Pancreas (tissue), 10 donors: ENCODE data around the gene TMEM170B. TPM values are rescaled to one million over a fixed set of nuclear protein-coding genes. Genes with fewer than 3 reads are reported as not detected.

Source experiments
- ATAC-seq, 4 donors: fragments of 200-7000 bp; cut with Tn5 transposase; one replicate each; pipeline versions ENCODE4 v1.8.0 to v1.9.1; 2020; ENCODE audit warnings: mild to moderate bottlenecking in 4 of 4, moderate library complexity in 4 of 4
- DNase-seq, 6 donors: peaks; one replicate each; pipeline ENCODE4 v3.0.0-alpha.2; 2020
- FAIRE-seq: peaks from 2 replicates; lab custom pipeline; 2012; peaks lifted over from hg19 to GRCh38; lab: Jason Lieb, UNC
- H3K27ac ChIP-seq, 4 donors: fragments of 200-600 bp; sonication (generic); 1 replicate in 3 of 4; 2 replicates in 1 of 4; pipeline versions ENCODE4 v1.5.0 to v1.8.0; 2020
- H3K27me3 ChIP-seq, 4 donors: fragments of 200-600 bp; one replicate each; pipeline ENCODE4 v1.8.0; 2021
- H3K36me3 ChIP-seq, 3 donors: fragments of 200-600 bp; sonication (generic) in 1 of 3; one replicate each; pipeline versions ENCODE4 v1.5.0 to v1.8.0; 2020 to 2021
- H3K4me1 ChIP-seq, 3 donors: fragments of 200-600 bp; one replicate each; pipeline ENCODE4 v1.8.0; 2021
- H3K4me3 ChIP-seq, 4 donors: fragments of 200-600 bp; sonication (generic) in 2 of 4; one replicate each; pipeline versions ENCODE4 v1.5.0 to v1.8.0; 2020 to 2021
- H3K9me3 ChIP-seq, 4 donors: fragments of 200-600 bp; one replicate each; pipeline ENCODE4 v1.8.0; 2021
- WGBS, 2 donors: extraction: QIAGEN DNeasy Blood & Tissue Kit; methylation state at CpG; one replicate each; pipeline ENCODE4 v1.1.7; 2013; 5-methylcytosine and 5-hydroxymethylcytosine counted together
- intact Hi-C, 3 donors: fragments of 100-400 bp; cut with DNase I; formaldehyde crosslinking; loops; one replicate each; pipeline versions ENCODE4 v1.11.1 to v1.14.2; 2022
- polyA plus RNA-seq, 2 donors: library from polyadenylated mRNA; stranded (reverse); fragments of 200-250 nt; gene quantifications; one replicate each; pipeline ENCODE4 v1.2.3, GENCODE V29; 2013
- total RNA-seq, 6 donors: library from RNA; stranded (reverse); fragmentation: NEBNext Ultra II Directional in 4 of 6; extraction: Animal tissue kit (Norgen Biotek cat#: 25700) in 4 of 6; gene quantifications; one replicate each; pipeline versions ENCODE4 v1.2.1 to v1.2.4, GENCODE V29; 2021 to 2023
- TF ChIP-seq, protein P1 (sequence below), 4 donors: fragments of 200-600 bp; sonication (generic) in 3 of 4; IDR thresholded peaks; one replicate each; pipeline versions ENCODE4 v1.5.0 to v1.8.0; 2021; ENCODE audit warnings: antibody characterized with exemption in 4 of 4
- donor health status: healthy with polysubstance abuse.
- donor health status: DM: no; HTN: no; CAD: no; lungs with moderate emphysema.
- donor health status: DM: no; HTN: no; CAD: no.
- donor health status: control.
- donor health status: control.
- donor health status: Bipolar disorder and iron deficiency.
- donor health status: DM: yes; HTN: yes; CAD: no.
- donor health status: DM: no; HTN: no; CAD: no.
- donor health status: DM: no; HTN: no; CAD: no.
- donor health status: DM: yes; HTN: yes; CAD: no.

The TMEM170B gene
- total and polyA plus RNA-seq, 8 donors, result 0.49 to 2.3 (median 1.4) TPM

GRCh38 chr6:11601776-11602605 is 64.4 kb downstream of the TMEM170B start:
- no peak for FAIRE-seq
- Histone ChIP-seq H3K4me1 (peaks cover 0 to 7% (median 6%) of the 10 kb centered on the region in 3 donors), H3K36me3 (no peaks in the 10 kb centered on the region), H3K4me3 (no peak overlapping the region), H3K27me3 (no peaks in the 10 kb centered on the region), H3K27ac (no peak overlapping the region), H3K9me3 (no peaks in the 10 kb centered on the region)
- no peak for ATAC-seq
- intact Hi-C loops, result no loop called here
- 87 to 96% methylated on average over 7 of the region's 7 CpGs for WGBS, 2 donors
- DNase-seq, result no peak
- TF ChIP-seq, protein P1, sequence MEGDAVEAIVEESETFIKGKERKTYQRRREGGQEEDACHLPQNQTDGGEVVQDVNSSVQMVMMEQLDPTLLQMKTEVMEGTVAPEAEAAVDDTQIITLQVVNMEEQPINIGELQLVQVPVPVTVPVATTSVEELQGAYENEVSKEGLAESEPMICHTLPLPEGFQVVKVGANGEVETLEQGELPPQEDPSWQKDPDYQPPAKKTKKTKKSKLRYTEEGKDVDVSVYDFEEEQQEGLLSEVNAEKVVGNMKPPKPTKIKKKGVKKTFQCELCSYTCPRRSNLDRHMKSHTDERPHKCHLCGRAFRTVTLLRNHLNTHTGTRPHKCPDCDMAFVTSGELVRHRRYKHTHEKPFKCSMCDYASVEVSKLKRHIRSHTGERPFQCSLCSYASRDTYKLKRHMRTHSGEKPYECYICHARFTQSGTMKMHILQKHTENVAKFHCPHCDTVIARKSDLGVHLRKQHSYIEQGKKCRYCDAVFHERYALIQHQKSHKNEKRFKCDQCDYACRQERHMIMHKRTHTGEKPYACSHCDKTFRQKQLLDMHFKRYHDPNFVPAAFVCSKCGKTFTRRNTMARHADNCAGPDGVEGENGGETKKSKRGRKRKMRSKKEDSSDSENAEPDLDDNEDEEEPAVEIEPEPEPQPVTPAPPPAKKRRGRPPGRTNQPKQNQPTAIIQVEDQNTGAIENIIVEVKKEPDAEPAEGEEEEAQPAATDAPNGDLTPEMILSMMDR (IDR thresholded peaks at IDR 0.05), result no peak

DNA sequence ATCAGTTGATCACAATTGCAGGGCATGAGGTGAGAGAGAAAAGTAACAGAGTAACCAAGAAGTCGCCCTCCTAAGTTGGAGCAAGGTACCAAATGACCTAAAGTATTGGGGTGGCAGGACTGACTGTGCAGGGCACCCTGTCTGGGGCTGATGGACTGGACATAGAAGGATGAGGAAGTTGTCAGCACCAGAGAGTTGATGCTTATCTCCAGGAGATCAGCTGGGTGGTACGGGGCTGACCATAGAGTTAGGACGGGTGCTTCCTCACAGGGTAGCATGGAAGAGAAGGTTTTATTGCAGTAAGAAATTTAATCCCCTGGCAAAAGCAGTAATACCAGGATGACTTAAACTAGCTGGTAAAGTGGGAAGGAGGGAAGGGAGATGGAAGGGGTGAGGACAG is 66.7 kb downstream of the TMEM170B start:
- no peak overlapping the region for H3K4me3 ChIP-seq
- no peaks in the 10 kb centered on the region for H3K9me3 ChIP-seq
- TF ChIP-seq, protein P1 (IDR thresholded peaks at IDR 0.05), result no peak
- H3K36me3 ChIP-seq, result no peaks in the 10 kb centered on the region
- 59 to 96% methylated on average over 3 of the region's 3 CpGs for WGBS, 2 donors
- DNase-seq (no peak), FAIRE-seq (no peak), ATAC-seq (no peak)
- peaks cover 0 to 7% (median 6%) of the 10 kb centered on the region in 3 donors for H3K4me1 ChIP-seq
- no peaks in the 10 kb centered on the region for H3K27me3 ChIP-seq
- no peak overlapping the region for H3K27ac ChIP-seq
- intact Hi-C loops, result no loop called here

- no peak for FAIRE-seq
- TF ChIP-seq, protein P1 (IDR thresholded peaks at IDR 0.05), result no peak
- Histone ChIP-seq H3K9me3 (no peaks in the 10 kb centered on the region), H3K27me3 (no peaks in the 10 kb centered on the region), H3K36me3 (no peaks in the 10 kb centered on the region), H3K27ac (no peak overlapping the region), H3K4me1 (peaks cover 0 to 7% (median 6%) of the 10 kb centered on the region in 3 donors), H3K4me3 (no peak overlapping the region)
- DNase-seq, result no peak
- ATAC-seq, result no peak
- intact Hi-C loops, result no loop called here
- 85 to 88% methylated on average over 5 of the region's 5 CpGs for WGBS, 2 donors
Measured at GRCh38 chr6:11604836-11605506, 67.4 kb downstream of the TMEM170B start.

- FAIRE-seq, result no peak
- Histone ChIP-seq H3K4me3 (no peak overlapping the region), H3K36me3 (no peaks in the 10 kb centered on the region), H3K9me3 (no peaks in the 10 kb centered on the region), H3K27ac (no peak overlapping the region), H3K27me3 (no peaks in the 10 kb centered on the region), H3K4me1 (peaks cover 0 to 7% (median 6%) of the 10 kb centered on the region in 3 donors)
- ATAC-seq, result no peak
- no peak for DNase-seq
- TF ChIP-seq, protein P1 (IDR thresholded peaks at IDR 0.05), result no peak
- 83 to 84% methylated on average over 4 of the region's 4 CpGs for WGBS, 2 donors
- intact Hi-C loops, result no loop called here
Measured at GRCh38 chr6:11605507-11605905, 68.0 kb downstream of the TMEM170B start.
